GM19035 (cell line): ENCODE measurements around the gene SLC9C2.
"Not testable (repeated sequence)": the region's sequence is repeated elsewhere in the genome, so short reads cannot be mapped to it uniquely, and the experiment has no call there.

Experiments used
- ATAC-seq: cut with Tn5 transposase; IDR thresholded peaks from one replicate; pipeline ENCODE4 v1.9.1; 2021; ENCODE audit not compliant: unreplicated experiment

The SLC9C2 gene

GRCh38 chr1:173462666-173463065 lies 140.2 kb downstream of the SLC9C2 start:
- not testable (repeated sequence) for ATAC-seq

DNA sequence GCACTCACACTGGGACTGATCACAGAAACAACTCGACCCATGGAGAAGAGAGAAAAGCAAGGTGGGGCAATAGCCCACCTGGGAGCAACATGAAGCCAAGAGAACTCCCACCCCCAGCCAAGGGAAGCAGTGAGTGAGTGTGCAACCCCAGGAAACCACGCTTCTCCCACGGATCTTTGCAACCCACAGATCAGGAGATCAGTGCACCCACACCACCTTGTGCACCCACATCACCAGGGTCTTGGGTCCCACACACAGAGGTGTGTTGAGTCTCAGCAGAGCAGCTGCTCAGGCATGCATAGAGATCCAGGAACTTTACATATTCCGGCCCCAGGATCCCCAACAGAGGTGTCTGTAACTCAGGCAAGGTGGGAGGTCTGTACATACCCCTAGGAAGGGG lies 143.0 kb downstream of the SLC9C2 start:
- no peak for ATAC-seq

GRCh38 chr1:173454966-173455524 lies 147.8 kb downstream of the SLC9C2 start:
- ATAC-seq, result no peak

DNA sequence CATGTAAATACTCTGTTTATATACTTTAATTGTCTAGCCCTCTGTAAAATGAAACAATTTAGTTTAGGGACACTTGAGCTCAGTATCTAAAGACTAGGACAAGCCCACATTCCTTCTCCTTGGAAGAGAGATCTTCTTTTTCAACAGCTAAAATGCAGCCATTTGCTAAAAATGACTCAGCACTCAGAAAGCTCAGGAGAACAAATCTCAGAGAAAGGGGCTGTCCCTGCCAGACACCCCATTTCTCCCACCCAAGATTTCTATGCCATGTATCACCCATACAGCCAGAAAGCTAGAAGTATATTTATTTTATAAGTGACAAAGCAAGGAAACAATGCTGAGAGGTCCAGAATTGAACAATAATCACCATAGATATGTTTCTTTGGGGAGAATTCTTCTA lies 148.9 kb downstream of the SLC9C2 start:
- no peak for ATAC-seq

DNA sequence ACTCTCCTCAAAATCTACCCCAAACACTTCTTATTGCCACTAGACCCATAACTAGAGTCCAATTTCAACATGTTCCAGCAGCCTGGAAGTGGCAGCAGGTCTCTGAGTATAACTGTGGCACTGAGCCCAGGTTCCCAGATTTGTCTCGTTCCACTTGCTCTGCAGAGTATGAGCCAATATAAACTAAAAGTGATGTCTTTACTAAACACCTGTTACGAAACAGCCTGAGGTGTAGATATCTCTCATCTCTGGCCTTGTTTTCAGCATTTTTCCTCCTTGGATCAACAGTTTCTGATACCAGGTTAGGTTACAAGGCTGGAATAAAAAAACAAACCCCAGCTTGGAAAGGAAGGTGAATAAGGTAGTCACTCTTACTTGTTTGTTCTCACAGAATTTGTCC lies 150.9 kb downstream of the SLC9C2 start:
- ATAC-seq, result no peak
